GM23248 (cell line): ENCODE results near the gene SF3A1. TPM values are rescaled to one million over a fixed set of nuclear protein-coding genes. Genes with fewer than 3 reads are reported as not detected.

Experiments
- DNase-seq: peaks from one replicate; pipeline ENCODE4 v3.0.0-alpha.2; 2015
- H2AFZ ChIP-seq: fragments of 200-600 bp; sonication (generic); 2 replicates; pipeline ENCODE4 v1.6.1; 2016; ENCODE audit warnings: antibody characterized with exemption
- H3F3A ChIP-seq: fragments of 200-600 bp; sonication (generic); 2 replicates; pipeline ENCODE4 v1.6.1; 2016; ENCODE audit warnings: mild to moderate bottlenecking, antibody characterized with exemption, mixed run types; ENCODE audit not compliant: insufficient read depth
- H3K27ac ChIP-seq: fragments of 200-600 bp; sonication (generic); 2 replicates; pipeline ENCODE4 v1.5.1; 2016; ENCODE audit warnings: mild to moderate bottlenecking
- H3K27me3 ChIP-seq: fragments of 200-600 bp; sonication (generic); replicated peaks from 2 replicates; pipeline ENCODE4 v1.6.1; 2016; ENCODE audit warnings: mild to moderate bottlenecking; ENCODE audit not compliant: insufficient read depth
- H3K36me3 ChIP-seq: fragments of 200-600 bp; sonication (generic); 2 replicates; pipeline ENCODE4 v1.6.1; 2016; ENCODE audit warnings: low read depth, mild to moderate bottlenecking
- H3K4me1 ChIP-seq: fragments of 200-600 bp; sonication (generic); 2 replicates; pipeline ENCODE4 v1.6.1; 2016; ENCODE audit warnings: mild to moderate bottlenecking; ENCODE audit not compliant: insufficient read depth
- H3K4me2 ChIP-seq: fragments of 200-600 bp; sonication (generic); one replicate; pipeline ENCODE4 v1.6.1; 2016; ENCODE audit warnings: mild to moderate bottlenecking; ENCODE audit not compliant: unreplicated experiment
- H3K4me3 ChIP-seq: fragments of 200-600 bp; sonication (generic); 2 replicates; pipeline ENCODE4 v1.5.1; 2016; ENCODE audit warnings: mild to moderate bottlenecking
- H3K79me2 ChIP-seq: fragments of 200-600 bp; sonication (generic); 2 replicates; pipeline ENCODE4 v1.6.1; 2016; ENCODE audit warnings: mild to moderate bottlenecking; ENCODE audit not compliant: insufficient read depth
- H3K9ac ChIP-seq: fragments of 200-600 bp; sonication (generic); 2 replicates; pipeline ENCODE4 v1.6.1; 2016; ENCODE audit warnings: mild to moderate bottlenecking
- H3K9me2 ChIP-seq: fragments of 200-600 bp; sonication (generic); 2 replicates; pipeline ENCODE4 v1.6.1; 2016; ENCODE audit warnings: mixed run types, mild to moderate bottlenecking, moderate library complexity; ENCODE audit not compliant: insufficient read depth
- H3K9me3 ChIP-seq: fragments of 200-600 bp; sonication (generic); one replicate; pipeline ENCODE4 v1.6.1; 2017; ENCODE audit warnings: low read depth
- H4K20me1 ChIP-seq: fragments of 200-600 bp; sonication (generic); 2 replicates; pipeline ENCODE4 v1.6.0; 2016; ENCODE audit not compliant: insufficient read depth
- EZH2 ChIP-seq: fragments of 200-600 bp; sonication (generic); IDR thresholded peaks from 2 replicates; pipeline ENCODE4 v1.6.1; 2018; ENCODE audit warnings: antibody characterized with exemption, mild to moderate bottlenecking; ENCODE audit not compliant: insufficient read depth, poor library complexity, severe bottlenecking
- EZH2phosphoT487 ChIP-seq: fragments of 200-600 bp; sonication (generic); IDR thresholded peaks from 2 replicates; pipeline ENCODE4 v1.6.1; 2018; ENCODE audit warnings: antibody characterized with exemption, moderate library complexity, mild to moderate bottlenecking, low read depth; ENCODE audit not compliant: insufficient read depth
- WGBS, 2 experiments: methylation state at CpG; one replicate each; pipeline ENCODE4 v1.1.6; 2015 to 2017; ENCODE audit warnings: low lambda C conversion rate in 2 of 2, low coverage in 1 of 2; ENCODE audit errors: missing lambda C conversion rate in 2 of 2; 5-methylcytosine and 5-hydroxymethylcytosine counted together
- in situ Hi-C: fragments of 300-500 bp; cut with MboI; formaldehyde crosslinking; loops from 2 replicates; pipeline ENCODE4 v1.15.0; 2020
- polyA plus RNA-seq: library from polyadenylated mRNA; unstranded; fragments of >200 nt; fragmentation: Nextera tagmentation; extraction: Ambion mirVana; gene quantifications from 2 replicates; pipeline ENCODE4 v1.2.1, GENCODE V29; 2016
- total RNA-seq: library from RNA; depleted of rRNA; stranded (reverse); fragments of >200 nt; shearing (Covaris generic); gene quantifications from 2 replicates; pipeline ENCODE4 v1.2.3, GENCODE V29; 2014

Gene SF3A1
- total and polyA plus RNA-seq, 2 experiments from 2014 or later, result 12.9 to 75.0 TPM

GRCh38 chr22:30305906-30306626 is 50.6 kb downstream of the SF3A1 start:
- H3K4me2 ChIP-seq, result peak overlapping the region; percentile 14

DNA sequence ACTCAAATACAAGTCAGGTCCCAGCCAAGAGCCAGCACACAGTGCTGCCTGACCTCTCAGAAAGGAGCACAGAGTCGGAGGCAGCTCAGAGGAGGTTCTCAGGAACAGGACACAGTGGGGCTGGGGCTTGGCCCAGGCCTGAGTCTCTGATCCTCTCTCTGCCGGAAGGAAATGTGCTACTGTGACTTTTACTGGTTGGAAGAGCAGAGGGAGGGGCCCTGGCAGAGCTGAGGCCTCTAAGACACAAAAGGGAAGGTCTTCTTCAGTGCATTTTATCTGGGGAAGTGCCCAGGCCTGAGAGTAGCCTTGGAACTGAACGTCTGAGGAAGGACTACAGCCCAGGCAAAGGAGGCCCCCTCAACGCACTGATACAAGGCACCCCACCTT is 51.2 kb downstream of the SF3A1 start:
- H3K36me3 ChIP-seq, result 0 out of 2 replicates have a peak, but pooled peaks cover 3% of the 10 kb centered on the region
- WGBS, 2 experiments, result 20 to 21% methylated on average over 4 of the region's 4 CpGs
- peak; percentile 40 for DNase-seq

More at GRCh38 chr22:30305906-30306626, 50.6 kb downstream of the SF3A1 start:
- Histone ChIP-seq H3K4me1 (peaks cover 60% of the 10 kb centered on the region), H2AFZ (no peak overlapping the region), H3K9me3 (no peaks in the 10 kb centered on the region), H4K20me1 (peaks cover 12% of the 10 kb centered on the region; the same call in 1 of the 2 replicates), H3K36me3 (0 out of 2 replicates have a peak, but pooled peaks cover under 1% of the 10 kb centered on the region), H3K27me3 (no peaks in the 10 kb centered on the region), H3K9me2 (no peaks in the 10 kb centered on the region), H3K9ac (no peak overlapping the region), H3K4me3 (no peak overlapping the region), H3K79me2 (peaks cover 82% of the 10 kb centered on the region), H3F3A (peaks cover 19% of the 10 kb centered on the region), H3K27ac (no peak overlapping the region)
- TF ChIP-seq EZH2 (no peak), EZH2phosphoT487 (no peak)
- in situ Hi-C loops, result no loop called here
- 71 to 76% methylated on average over 3 of the region's 3 CpGs for WGBS, 2 experiments
- DNase-seq, result peak; percentile 30

DNA sequence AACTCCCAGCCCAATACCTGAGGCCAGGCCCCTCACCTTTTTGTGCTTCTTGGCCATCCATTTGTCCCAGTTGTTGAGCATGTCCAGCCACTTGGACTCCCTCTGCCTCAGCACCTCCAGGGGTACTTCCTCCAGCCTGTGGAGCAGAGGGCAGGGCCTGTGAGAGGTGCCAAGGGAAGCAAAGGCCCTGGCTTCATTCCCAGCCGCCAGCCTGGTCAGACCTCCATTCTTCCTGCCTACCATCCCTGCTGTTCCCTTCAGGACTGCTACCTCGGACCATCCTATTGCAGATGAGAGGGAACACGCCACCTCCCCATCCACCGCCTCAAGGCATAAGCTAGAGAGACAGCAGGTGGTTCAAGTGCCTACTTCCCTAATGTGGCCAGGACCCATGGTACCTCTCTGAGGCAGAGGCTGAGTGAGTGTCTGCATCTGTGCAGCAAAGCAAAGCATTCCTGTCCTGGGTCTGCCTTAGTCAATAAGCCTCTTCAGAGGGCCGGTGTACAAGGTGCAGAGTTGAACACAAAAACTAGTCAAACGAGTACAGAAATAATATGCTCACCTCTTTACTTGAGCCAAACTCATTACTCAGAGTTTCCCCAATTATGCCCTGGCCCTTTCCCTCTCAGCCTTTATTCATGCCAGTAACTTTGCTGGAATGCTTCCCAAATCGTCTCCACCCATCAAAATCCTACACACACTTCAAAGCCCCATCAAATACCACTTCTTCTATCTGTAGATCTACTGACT is 52.0 kb downstream of the SF3A1 start:
- H3K4me3 ChIP-seq, result no peak overlapping the region
- in situ Hi-C loops, result no loop called here
- H3K4me2 ChIP-seq, result peak overlapping the region; percentile 31
- H3K79me2 ChIP-seq, result peaks cover 82% of the 10 kb centered on the region
- no peaks in the 10 kb centered on the region for H3K9me2 ChIP-seq
- H3K36me3 ChIP-seq, result 0 out of 2 replicates have a peak, but pooled peaks cover 3% of the 10 kb centered on the region
- peaks cover 5% of the 10 kb centered on the region for H3F3A ChIP-seq
- peaks cover 7% of the 10 kb centered on the region; the same call in 1 of the 2 replicates for H4K20me1 ChIP-seq
- H2AFZ ChIP-seq, result no peak overlapping the region
- H3K9me3 ChIP-seq, result no peaks in the 10 kb centered on the region
- peak; percentile 72 for DNase-seq
- H3K27ac ChIP-seq, result peak overlapping the region; percentile 25
- H3K27me3 ChIP-seq, result no peaks in the 10 kb centered on the region
- TF ChIP-seq EZH2phosphoT487, result no peak
- 64 to 70% methylated on average over 7 of the region's 7 CpGs for WGBS, 2 experiments
- H3K9ac ChIP-seq, result no peak overlapping the region
- H3K4me1 ChIP-seq, result peaks cover 46% of the 10 kb centered on the region

More for the DNA sequence above, 51.2 kb downstream of the SF3A1 start:
- H3K9ac ChIP-seq, result no peak overlapping the region
- peaks cover 54% of the 10 kb centered on the region for H3K4me1 ChIP-seq
- H3K4me3 ChIP-seq, result no peak overlapping the region
- H3K9me3 ChIP-seq, result no peaks in the 10 kb centered on the region
- H3K9me2 ChIP-seq, result no peaks in the 10 kb centered on the region
- H4K20me1 ChIP-seq, result peaks cover 7% of the 10 kb centered on the region; the same call in 1 of the 2 replicates
- peak overlapping the region; percentile 25 for H3K27ac ChIP-seq
- H3K79me2 ChIP-seq, result peaks cover 82% of the 10 kb centered on the region
- H3K27me3 ChIP-seq, result no peaks in the 10 kb centered on the region
- H3K4me2 ChIP-seq, result peak overlapping the region; percentile 31
- no peak for TF ChIP-seq EZH2phosphoT487
- TF ChIP-seq EZH2, result no peak
- peaks cover 13% of the 10 kb centered on the region for H3F3A ChIP-seq
- in situ Hi-C loops, result no loop called here
- no peak overlapping the region for H2AFZ ChIP-seq

- Histone ChIP-seq H3K79me2 (peaks cover 63% of the 10 kb centered on the region), H4K20me1 (peaks cover 7% of the 10 kb centered on the region; the same call in 1 of the 2 replicates), H3K4me3 (no peak overlapping the region), H3K9me3 (no peaks in the 10 kb centered on the region), H3K27me3 (no peaks in the 10 kb centered on the region), H3K36me3 (0 out of 2 replicates have a peak, but pooled peaks cover 3% of the 10 kb centered on the region), H3K9ac (0 out of 2 replicates have a peak overlapping the region, but pooled peaks have one; percentile 7), H3K4me2 (no peak overlapping the region), H3F3A (peaks cover 3% of the 10 kb centered on the region; the same call in 1 of the 2 replicates), H2AFZ (no peak overlapping the region), H3K9me2 (no peaks in the 10 kb centered on the region), H3K4me1 (peaks cover 33% of the 10 kb centered on the region), H3K27ac (peak overlapping the region; percentile 73)
- 77 to 78% methylated on average over 5 of the region's 5 CpGs for WGBS, 2 experiments
- TF ChIP-seq EZH2, result no peak
- no peak for TF ChIP-seq EZH2phosphoT487
- in situ Hi-C loops, result no loop called here
- DNase-seq, result no peak
These were observed 53.9 kb downstream of the SF3A1 start for GRCh38 chr22:30302810-30303138.
